Neuron (in vitro differentiated cells): ENCODE data around the gene FIBIN.

ENCODE experiments used
- H2AFZ ChIP-seq: one replicate; pipeline ENCODE4 v1.6.1; 2013; ENCODE audit warnings: low read depth, mild to moderate bottlenecking, inconsistent platforms, low read length, moderate library complexity
- H3K27me3 ChIP-seq: one replicate; pipeline ENCODE4 v1.6.1; 2013; ENCODE audit warnings: low read length; ENCODE audit not compliant: insufficient read depth
- H3K36me3 ChIP-seq: one replicate; pipeline ENCODE4 v1.6.1; 2013; ENCODE audit warnings: low read length; ENCODE audit not compliant: insufficient read depth
- H3K4me1 ChIP-seq: one replicate; pipeline ENCODE4 v1.6.1; 2013; ENCODE audit warnings: low read length; ENCODE audit not compliant: insufficient read depth
- H3K4me3 ChIP-seq: 2 replicates; pipeline ENCODE4 v1.5.1; 2013; ENCODE audit warnings: mild to moderate bottlenecking, low read length, moderate library complexity
- H3K9me3 ChIP-seq: one replicate; pipeline ENCODE4 v1.6.1; 2013; ENCODE audit warnings: low read length

The FIBIN gene

GRCh38 chr11:26993965-26994457 lies at the start of gene FIBIN:
Gene FIBIN (plus strand): TSS chr11:26994112. CDS start chr11:26994527, 415 bp downstream.
- H2AFZ ChIP-seq, result no peak within 1 kb of the TSS
- H3K27me3 ChIP-seq, result no peaks in the 10 kb centered on the region
- no peaks in the 10 kb centered on the region for H3K36me3 ChIP-seq
- no peaks in the 10 kb centered on the region for H3K9me3 ChIP-seq
- no peak within 1 kb of the TSS for H3K4me3 ChIP-seq
- H3K4me1 ChIP-seq, result no peaks in the 10 kb centered on the region

GRCh38 chr11:26944866-26945664 lies 48.8 kb upstream of the FIBIN start:
- Histone ChIP-seq H3K9me3 (no peaks in the 10 kb centered on the region), H3K27me3 (no peaks in the 10 kb centered on the region), H3K4me1 (peaks cover 6% of the 10 kb centered on the region), H2AFZ (no peak overlapping the region), H3K4me3 (no peak overlapping the region), H3K36me3 (no peaks in the 10 kb centered on the region)

GRCh38 chr11:26946257-26946716 lies 47.6 kb upstream of the FIBIN start:
- no peaks in the 10 kb centered on the region for H3K9me3 ChIP-seq
- H2AFZ ChIP-seq, result no peak overlapping the region
- H3K4me1 ChIP-seq, result peaks cover 6% of the 10 kb centered on the region

GRCh38 chr11:26947379-26947844 lies 46.5 kb upstream of the FIBIN start:
- Histone ChIP-seq H3K4me3 (no peak overlapping the region), H3K27me3 (no peaks in the 10 kb centered on the region), H3K36me3 (no peaks in the 10 kb centered on the region), H2AFZ (no peak overlapping the region), H3K4me1 (peaks cover 6% of the 10 kb centered on the region), H3K9me3 (no peaks in the 10 kb centered on the region)

More at GRCh38 chr11:26946257-26946716, 47.6 kb upstream of the FIBIN start:
- Histone ChIP-seq H3K36me3 (no peaks in the 10 kb centered on the region), H3K4me3 (no peak overlapping the region), H3K27me3 (no peaks in the 10 kb centered on the region)

GRCh38 chr11:26947904-26948639 lies 45.8 kb upstream of the FIBIN start:
- peaks cover 6% of the 10 kb centered on the region for H3K4me1 ChIP-seq
- no peak overlapping the region for H3K4me3 ChIP-seq
- H2AFZ ChIP-seq, result no peak overlapping the region

GRCh38 chr11:26948881-26949280 lies 45.0 kb upstream of the FIBIN start:
- no peak overlapping the region for H2AFZ ChIP-seq
- no peaks in the 10 kb centered on the region for H3K9me3 ChIP-seq
- peaks cover 6% of the 10 kb centered on the region for H3K4me1 ChIP-seq
- no peaks in the 10 kb centered on the region for H3K36me3 ChIP-seq
- H3K4me3 ChIP-seq, result no peak overlapping the region
- no peaks in the 10 kb centered on the region for H3K27me3 ChIP-seq

More at GRCh38 chr11:26947904-26948639, 45.8 kb upstream of the FIBIN start:
- H3K27me3 ChIP-seq, result no peaks in the 10 kb centered on the region
- no peaks in the 10 kb centered on the region for H3K9me3 ChIP-seq
- H3K36me3 ChIP-seq, result no peaks in the 10 kb centered on the region

GRCh38 chr11:26949846-26950245 lies 44.1 kb upstream of the FIBIN start:
- Histone ChIP-seq H3K4me1 (peaks cover 6% of the 10 kb centered on the region), H3K4me3 (no peak overlapping the region), H2AFZ (no peak overlapping the region), H3K9me3 (no peaks in the 10 kb centered on the region), H3K27me3 (no peaks in the 10 kb centered on the region), H3K36me3 (no peaks in the 10 kb centered on the region)

- no peaks in the 10 kb centered on the region for H3K9me3 ChIP-seq
- peaks cover 6% of the 10 kb centered on the region for H3K4me1 ChIP-seq
Measured at GRCh38 chr11:26950260-26950719, 43.6 kb upstream of the FIBIN start.

GRCh38 chr11:26951809-26952515 lies 42.0 kb upstream of the FIBIN start:
- Histone ChIP-seq H3K4me3 (no peak overlapping the region), H3K9me3 (no peaks in the 10 kb centered on the region), H3K27me3 (no peaks in the 10 kb centered on the region), H3K4me1 (no peaks in the 10 kb centered on the region), H2AFZ (no peak overlapping the region), H3K36me3 (no peaks in the 10 kb centered on the region)

More at GRCh38 chr11:26950260-26950719, 43.6 kb upstream of the FIBIN start:
- H3K4me3 ChIP-seq, result no peak overlapping the region
- no peak overlapping the region for H2AFZ ChIP-seq
- H3K27me3 ChIP-seq, result no peaks in the 10 kb centered on the region
- H3K36me3 ChIP-seq, result no peaks in the 10 kb centered on the region

GRCh38 chr11:26953770-26954392 lies 40.0 kb upstream of the FIBIN start:
- H3K27me3 ChIP-seq, result no peaks in the 10 kb centered on the region
- no peaks in the 10 kb centered on the region for H3K9me3 ChIP-seq
- H3K4me1 ChIP-seq, result no peaks in the 10 kb centered on the region
- no peaks in the 10 kb centered on the region for H3K36me3 ChIP-seq
- H2AFZ ChIP-seq, result no peak overlapping the region
- no peak overlapping the region for H3K4me3 ChIP-seq

GRCh38 chr11:26958005-26958701 lies 35.8 kb upstream of the FIBIN start:
- Histone ChIP-seq H3K27me3 (no peaks in the 10 kb centered on the region), H3K36me3 (no peaks in the 10 kb centered on the region), H3K9me3 (no peaks in the 10 kb centered on the region), H3K4me1 (no peaks in the 10 kb centered on the region), H2AFZ (no peak overlapping the region), H3K4me3 (no peak overlapping the region)

- Histone ChIP-seq H3K27me3 (no peaks in the 10 kb centered on the region), H3K36me3 (no peaks in the 10 kb centered on the region), H3K4me1 (no peaks in the 10 kb centered on the region), H2AFZ (no peak overlapping the region), H3K9me3 (no peaks in the 10 kb centered on the region), H3K4me3 (no peak overlapping the region)
Measured at GRCh38 chr11:26958702-26959049, 35.2 kb upstream of the FIBIN start.
